Activated CD4-positive, alpha-beta memory T cell treated with anti-CD3 and anti-CD28 coated beads, Interleukin-2, amount 10 ng/mL, durations not matched to agents 7 days and 5 days (primary cell): Measurements from ENCODE around the gene KIF1B. TPM values are rescaled to one million over a fixed set of nuclear protein-coding genes. Genes with fewer than 3 reads are reported as not detected.

Experiments used
- CTCF ChIA-PET: fragments of 350-600 bp; sonication (Branson Sonifier 250); formaldehyde crosslinking; loops from one replicate; lab custom pipeline; 2021; ENCODE audit warnings: antibody characterized with exemption, inconsistent platforms; lab: Charles Lee
- POLR2A ChIA-PET: fragments of 350-600 bp; sonication (Branson Sonifier 250); formaldehyde crosslinking; loops from one replicate; lab custom pipeline; 2021; ENCODE audit warnings: antibody characterized with exemption; lab: Charles Lee
- DNase-seq: peaks from one replicate; pipeline ENCODE4 v3.0.0-alpha.2; 2020
- H3K27ac Mint-ChIP-seq: one replicate; pipeline ENCODE4 v1.8.0; 2021; ENCODE audit warnings: mild to moderate bottlenecking, mixed read lengths
- H3K27me3 Mint-ChIP-seq: one replicate; pipeline ENCODE4 v1.8.0; 2021; ENCODE audit warnings: mixed read lengths
- H3K36me3 Mint-ChIP-seq: one replicate; pipeline ENCODE4 v1.8.0; 2021; ENCODE audit warnings: low read depth, mixed read lengths
- H3K4me1 Mint-ChIP-seq: one replicate; pipeline ENCODE4 v1.8.0; 2021; ENCODE audit warnings: mixed read lengths
- H3K4me3 Mint-ChIP-seq: one replicate; pipeline ENCODE4 v1.8.0; 2021; ENCODE audit warnings: mild to moderate bottlenecking, mixed read lengths
- H3K9me3 Mint-ChIP-seq: one replicate; pipeline ENCODE4 v1.8.0; 2021; ENCODE audit warnings: mixed read lengths
- total RNA-seq, 2 experiments: library from RNA; stranded (reverse); gene quantifications; one replicate each; pipeline ENCODE4 v1.2.3, GENCODE V29; 2021

Gene KIF1B
- total RNA-seq, 2 experiments from 2014 or later, result 22.5 to 22.7 TPM

DNA sequence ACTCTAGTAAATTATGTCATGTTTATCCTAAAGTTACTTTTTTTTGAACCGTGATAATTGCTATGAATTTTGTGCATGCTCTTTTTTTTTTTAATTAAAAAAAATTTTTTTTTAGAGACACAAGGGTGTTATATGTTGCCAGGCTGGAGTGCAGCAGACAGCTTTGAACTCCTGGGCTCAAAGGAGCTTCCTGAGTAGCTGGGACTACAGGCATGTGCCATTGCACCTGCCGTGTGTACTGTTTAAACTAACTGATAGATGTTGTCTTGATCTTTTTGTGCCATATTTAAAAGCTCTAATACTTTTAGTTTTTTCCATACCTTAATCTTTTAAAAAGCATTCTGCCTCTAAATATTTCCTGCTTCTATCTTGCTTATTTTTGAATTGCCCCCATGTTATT, 60.7 kb downstream of the KIF1B start:
- Mint-ChIP-seq H3K27me3 (no peaks in the 10 kb centered on the region), H3K36me3 (peaks cover 26% of the 10 kb centered on the region), H3K9me3 (no peaks in the 10 kb centered on the region), H3K27ac (no peak overlapping the region), H3K4me3 (no peak overlapping the region), H3K4me1 (peaks cover 14% of the 10 kb centered on the region)
- DNase-seq, result no peak
- ChIA-PET POLR2A (interaction anchor here (1.1 kb wide), 1 partner anchor 12 kb away, joined by 3 read pairs; no protein-coding TSS in a partner anchor), CTCF (interaction anchor here (0.6 to 1.7 kb wide), 3 partner anchors 59 to 96 kb away, joined by 3 to 6 read pairs (median 4); partner anchors contain the start of gene KIF1B)

GRCh38 chr1:10271869-10272268, 61.5 kb downstream of the KIF1B start:
- no peak overlapping the region for H3K27ac Mint-ChIP-seq
- peaks cover 26% of the 10 kb centered on the region for H3K36me3 Mint-ChIP-seq
- H3K27me3 Mint-ChIP-seq, result no peaks in the 10 kb centered on the region
- H3K9me3 Mint-ChIP-seq, result no peaks in the 10 kb centered on the region
- no peak for DNase-seq
- H3K4me3 Mint-ChIP-seq, result no peak overlapping the region
- POLR2A ChIA-PET, result interaction anchor here (1.1 kb wide), 1 partner anchor 12 kb away, joined by 3 read pairs; no protein-coding TSS in a partner anchor
- CTCF ChIA-PET, result interaction anchor here (0.6 to 1.7 kb wide), 2 partner anchors 62 to 97 kb away, joined by 4 to 6 read pairs; partner anchors contain the start of gene KIF1B
- H3K4me1 Mint-ChIP-seq, result peaks cover 14% of the 10 kb centered on the region

DNA sequence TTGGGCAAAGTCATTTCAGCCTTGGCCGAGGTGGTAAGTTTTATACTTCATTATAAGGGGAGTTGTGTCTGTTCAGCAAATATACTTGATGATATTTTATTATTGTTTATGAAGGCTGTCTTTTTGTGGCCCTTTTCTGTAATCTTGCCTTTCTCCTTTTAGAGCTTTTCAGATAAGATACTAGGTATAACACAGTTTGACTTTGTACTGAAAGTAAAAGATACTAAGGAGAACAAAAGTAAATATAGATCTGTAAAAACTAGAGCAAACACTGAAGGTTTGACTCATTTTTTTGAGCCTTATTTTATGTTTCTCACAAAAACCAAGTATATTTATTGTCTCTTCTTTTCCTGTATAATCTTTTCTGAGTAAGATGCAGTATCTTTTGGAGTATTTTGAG, 61.9 kb downstream of the KIF1B start:
- no peak overlapping the region for H3K4me3 Mint-ChIP-seq
- H3K9me3 Mint-ChIP-seq, result no peaks in the 10 kb centered on the region
- peaks cover 14% of the 10 kb centered on the region for H3K4me1 Mint-ChIP-seq
- no peaks in the 10 kb centered on the region for H3K27me3 Mint-ChIP-seq
- DNase-seq, result no peak
- CTCF ChIA-PET, result interaction anchor here (1.7 kb wide), 1 partner anchor 62 kb away, joined by 6 read pairs; the partner anchor contains the start of gene KIF1B
- H3K27ac Mint-ChIP-seq, result no peak overlapping the region
- POLR2A ChIA-PET, result no interaction called here
- H3K36me3 Mint-ChIP-seq, result peaks cover 25% of the 10 kb centered on the region

GRCh38 chr1:10278880-10279279, 68.5 kb downstream of the KIF1B start:
- peaks cover 25% of the 10 kb centered on the region for H3K4me1 Mint-ChIP-seq
- H3K36me3 Mint-ChIP-seq, result peaks cover 21% of the 10 kb centered on the region
- no peak overlapping the region for H3K4me3 Mint-ChIP-seq
- DNase-seq, result no peak
- no peaks in the 10 kb centered on the region for H3K9me3 Mint-ChIP-seq
- H3K27me3 Mint-ChIP-seq, result no peaks in the 10 kb centered on the region
- ChIA-PET POLR2A (no interaction called here), CTCF (no interaction called here)
- H3K27ac Mint-ChIP-seq, result no peak overlapping the region

- Mint-ChIP-seq H3K4me1 (peaks cover 26% of the 10 kb centered on the region), H3K27ac (no peak overlapping the region), H3K27me3 (no peaks in the 10 kb centered on the region), H3K36me3 (peaks cover 18% of the 10 kb centered on the region), H3K4me3 (no peak overlapping the region), H3K9me3 (no peaks in the 10 kb centered on the region)
- ChIA-PET CTCF (interaction anchor here (1.8 kb wide), 1 partner anchor 72 kb away, joined by 5 read pairs; no protein-coding TSS in a partner anchor), POLR2A (no interaction called here)
- DNase-seq, result no peak
Observed at GRCh38 chr1:10280439-10281350, 70.3 kb downstream of the KIF1B start.

- no peaks in the 10 kb centered on the region for H3K27me3 Mint-ChIP-seq
- DNase-seq, result peak; percentile 36
- no peaks in the 10 kb centered on the region for H3K9me3 Mint-ChIP-seq
- CTCF ChIA-PET, result interaction anchor here (1.7 kb wide), 2 partner anchors 73 to 75 kb away, joined by 6 to 8 read pairs; partner anchors contain the start of gene KIF1B
- H3K27ac Mint-ChIP-seq, result peak overlapping the region; percentile 27
- H3K4me3 Mint-ChIP-seq, result no peak overlapping the region
- POLR2A ChIA-PET, result interaction anchor here (0.7 to 1.3 kb wide), 2 partner anchors 12 to 224 kb away, joined by 3 to 4 read pairs; no protein-coding TSS in a partner anchor
- H3K4me1 Mint-ChIP-seq, result peaks cover 26% of the 10 kb centered on the region
- peaks cover 20% of the 10 kb centered on the region for H3K36me3 Mint-ChIP-seq
Observed at GRCh38 chr1:10283318-10283984, 73.1 kb downstream of the KIF1B start.

GRCh38 chr1:10286244-10286643, 75.9 kb downstream of the KIF1B start:
- H3K27me3 Mint-ChIP-seq, result no peaks in the 10 kb centered on the region
- H3K27ac Mint-ChIP-seq, result no peak overlapping the region
- H3K36me3 Mint-ChIP-seq, result peaks cover 24% of the 10 kb centered on the region
- CTCF ChIA-PET, result interaction anchor here (1.1 kb wide), 1 partner anchor 20 kb away, joined by 3 read pairs; no protein-coding TSS in a partner anchor
- no peak overlapping the region for H3K4me3 Mint-ChIP-seq
- H3K4me1 Mint-ChIP-seq, result peaks cover 19% of the 10 kb centered on the region
- no peaks in the 10 kb centered on the region for H3K9me3 Mint-ChIP-seq
- DNase-seq, result no peak
- POLR2A ChIA-PET, result no interaction called here

- no peaks in the 10 kb centered on the region for H3K9me3 Mint-ChIP-seq
- ChIA-PET CTCF (interaction anchor here (1.1 kb wide), 2 partner anchors 21 to 77 kb away, joined by 3 read pairs; partner anchors contain the start of gene KIF1B), POLR2A (no interaction called here)
- DNase-seq, result no peak
- H3K4me1 Mint-ChIP-seq, result peaks cover 15% of the 10 kb centered on the region
- no peak overlapping the region for H3K4me3 Mint-ChIP-seq
- no peak overlapping the region for H3K27ac Mint-ChIP-seq
- no peaks in the 10 kb centered on the region for H3K27me3 Mint-ChIP-seq
- peaks cover 28% of the 10 kb centered on the region for H3K36me3 Mint-ChIP-seq
Observed at GRCh38 chr1:10287023-10287645, 76.8 kb downstream of the KIF1B start.

GRCh38 chr1:10288029-10288615, 77.8 kb downstream of the KIF1B start:
- Mint-ChIP-seq H3K27me3 (no peaks in the 10 kb centered on the region), H3K27ac (no peak overlapping the region), H3K4me1 (peaks cover 8% of the 10 kb centered on the region), H3K9me3 (no peaks in the 10 kb centered on the region), H3K36me3 (peaks cover 31% of the 10 kb centered on the region), H3K4me3 (no peak overlapping the region)
- ChIA-PET POLR2A (no interaction called here), CTCF (interaction anchor here (1.1 kb wide), 1 partner anchor 78 kb away, joined by 3 read pairs; the partner anchor contains the start of gene KIF1B)
- DNase-seq, result no peak

DNA sequence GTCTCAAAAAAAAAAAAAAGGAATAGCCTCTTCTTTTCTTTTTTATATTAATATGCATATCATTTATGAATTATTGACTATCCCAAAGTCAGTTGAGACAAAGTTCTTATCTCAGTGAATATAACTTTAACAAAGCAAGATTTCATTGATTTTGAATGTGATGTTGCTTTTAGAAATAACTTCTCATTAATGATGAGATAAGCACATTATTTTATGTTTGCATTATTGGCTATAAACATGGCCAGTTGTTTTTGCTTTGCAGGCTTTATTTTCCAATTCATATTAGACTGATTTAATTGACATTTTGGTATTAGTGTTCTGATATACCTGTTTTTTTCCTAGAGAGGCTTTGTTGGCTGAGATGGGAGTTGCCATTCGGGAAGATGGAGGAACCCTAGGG, 81.3 kb downstream of the KIF1B start:
- ChIA-PET POLR2A (no interaction called here), CTCF (no interaction called here)
- H3K36me3 Mint-ChIP-seq, result peaks cover 42% of the 10 kb centered on the region
- no peak for DNase-seq
- no peaks in the 10 kb centered on the region for H3K9me3 Mint-ChIP-seq
- no peak overlapping the region for H3K4me3 Mint-ChIP-seq
- H3K27ac Mint-ChIP-seq, result no peak overlapping the region
- H3K4me1 Mint-ChIP-seq, result no peaks in the 10 kb centered on the region
- H3K27me3 Mint-ChIP-seq, result no peaks in the 10 kb centered on the region

DNA sequence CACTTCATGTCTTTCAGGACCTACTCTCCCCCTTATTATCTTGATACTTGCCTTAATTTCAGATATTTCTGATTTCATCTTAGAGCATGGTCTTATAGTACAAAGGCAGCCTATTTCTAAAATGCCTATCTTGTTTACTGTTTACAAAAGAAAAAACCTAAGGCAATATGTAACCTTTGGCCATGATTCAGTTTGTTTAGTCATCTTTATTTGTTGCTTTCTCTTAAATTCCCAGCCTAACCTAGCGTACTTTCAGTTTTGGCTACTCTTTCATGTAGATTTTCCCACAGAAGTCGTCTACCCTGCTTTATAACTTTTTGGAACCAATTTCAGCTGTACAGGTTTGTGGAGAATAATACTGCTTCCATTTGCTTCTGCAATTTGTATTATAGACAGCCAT, 81.8 kb downstream of the KIF1B start:
- Mint-ChIP-seq H3K36me3 (peaks cover 46% of the 10 kb centered on the region), H3K4me3 (no peak overlapping the region), H3K9me3 (no peaks in the 10 kb centered on the region), H3K27ac (no peak overlapping the region), H3K27me3 (no peaks in the 10 kb centered on the region), H3K4me1 (no peaks in the 10 kb centered on the region)
- no peak for DNase-seq
- CTCF ChIA-PET, result interaction anchor here (1.8 kb wide), 1 partner anchor 14 kb away, joined by 4 read pairs; no protein-coding TSS in a partner anchor
- POLR2A ChIA-PET, result no interaction called here

- no peak overlapping the region for H3K27ac Mint-ChIP-seq
- POLR2A ChIA-PET, result no interaction called here
- CTCF ChIA-PET, result no interaction called here
Observed at GRCh38 chr1:10295481-10296085, 85.2 kb downstream of the KIF1B start.

More at GRCh38 chr1:10295481-10296085, 85.2 kb downstream of the KIF1B start:
- H3K4me1 Mint-ChIP-seq, result peaks cover 3% of the 10 kb centered on the region
- no peak for DNase-seq
- no peaks in the 10 kb centered on the region for H3K9me3 Mint-ChIP-seq
- no peaks in the 10 kb centered on the region for H3K27me3 Mint-ChIP-seq
- H3K4me3 Mint-ChIP-seq, result no peak overlapping the region
- H3K36me3 Mint-ChIP-seq, result peaks cover 41% of the 10 kb centered on the region
